Right cardiac atrium (tissue), 5 donors: ENCODE measurements around the gene RXYLT1. TPM values are rescaled to one million over a fixed set of nuclear protein-coding genes. Genes with fewer than 3 reads are reported as not detected.
"Not testable (repeated sequence)": the region's sequence is repeated elsewhere in the genome, so short reads cannot be mapped to it uniquely, and the experiment has no call there.

Experiments
- ATAC-seq, 2 donors: fragments of 200-7000 bp; cut with Tn5 transposase; one replicate each; pipeline versions ENCODE4 v1.8.0 to v1.9.1; 2020; ENCODE audit warnings: moderate library complexity in 2 of 2, mild to moderate bottlenecking in 1 of 2
- DNase-seq, 3 donors: peaks; one replicate each; pipeline ENCODE4 v3.0.0-alpha.2; 2020
- H3K27ac ChIP-seq: one replicate; pipeline ENCODE4 v1.5.1; 2013; ENCODE audit warnings: mild to moderate bottlenecking, low read length, control low read depth, moderate library complexity
- H3K27me3 ChIP-seq: one replicate; pipeline ENCODE4 v1.6.1; 2013; ENCODE audit not compliant: control insufficient read depth, insufficient read depth
- H3K4me1 ChIP-seq: one replicate; pipeline ENCODE4 v1.6.1; 2013; ENCODE audit warnings: low read length; ENCODE audit not compliant: control insufficient read depth, insufficient read depth
- H3K4me3 ChIP-seq: one replicate; pipeline ENCODE4 v1.5.1; 2013; ENCODE audit warnings: low read length, control low read depth
- H3K9me3 ChIP-seq: one replicate; pipeline ENCODE4 v1.6.1; 2013; ENCODE audit warnings: low read length; ENCODE audit not compliant: control insufficient read depth
- WGBS: extraction: QIAGEN DNeasy Blood & Tissue Kit; methylation state at CpG from one replicate; pipeline ENCODE4 v1.1.7; 2013; 5-methylcytosine and 5-hydroxymethylcytosine counted together
- intact Hi-C, 4 donors: fragments of 100-400 bp; cut with DNase I; formaldehyde crosslinking; loops; one replicate each; pipeline versions ENCODE4 v1.11.0 to v1.14.0; 2022 to 2023
- long read RNA-seq, 4 donors: library from polyadenylated mRNA; unstranded; transcript quantifications; one replicate each; pipeline ENCODE4 v2.0.0, GENCODE V29; 2020 to 2021
- polyA plus RNA-seq: library from polyadenylated mRNA; stranded (reverse); fragments of 200-250 nt; gene quantifications from one replicate; pipeline ENCODE4 v1.2.3, GENCODE V29; 2013
- total RNA-seq, 4 donors: library from RNA; stranded (reverse); fragmentation: NEBNext Ultra II Directional; extraction: Animal tissue kit (Norgen Biotek cat#: 25700); gene quantifications; one replicate each; pipeline ENCODE4 v1.2.1, GENCODE V29; 2021
- donor health status: healthy with polysubstance abuse.
- donor health status: DM: no; HTN: yes; CAD: no.
- donor health status: DM: no; HTN: no; CAD: no.
- donor health status: DM: no; HTN: yes; CAD: no; lungs with severe emphysema.
- donor health status: DM: yes; HTN: yes; CAD: no.

Gene RXYLT1
- 10 to 100 TPM; 14.6 to 21.3 (median 15.3) TPM for total RNA-seq
- polyA plus RNA-seq: 12.6 TPM
- long read RNA-seq, donor 1, full-length matches to known transcripts: 71 of 80 reads
- long read RNA-seq, donor 1, partial matches to known transcripts: 4 of 80 reads
- long read RNA-seq, donor 1, other reads (novel, unspliced or antisense): 5 of 80 reads
- long read RNA-seq, donor 2, transcript RXYLT1-201 (6 exons, 1,918 nt): major isoform, 8 of 15 reads
- long read RNA-seq, donor 2, transcript RXYLT1-205 (6 exons, 1,966 nt): minor isoform, 5 of 15 reads
- long read RNA-seq, donor 2, partial matches to known transcripts: 0 of 15 reads
- long read RNA-seq, donor 2, other reads (novel, unspliced or antisense): 0 of 15 reads
- long read RNA-seq, donor 3, transcript RXYLT1-205 (6 exons, 1,966 nt): major isoform, 9 of 19 reads
- long read RNA-seq, donor 3, partial matches to known transcripts: 1 of 19 reads
- long read RNA-seq, donor 3, other reads (novel, unspliced or antisense): 4 of 19 reads
- long read RNA-seq, donor 4, transcript RXYLT1-201 (6 exons, 1,918 nt): major isoform, 21 of 28 reads
- long read RNA-seq, donor 4, partial matches to known transcripts: 1 of 28 reads
- long read RNA-seq, donor 4, other reads (novel, unspliced or antisense): 1 of 28 reads

DNA sequence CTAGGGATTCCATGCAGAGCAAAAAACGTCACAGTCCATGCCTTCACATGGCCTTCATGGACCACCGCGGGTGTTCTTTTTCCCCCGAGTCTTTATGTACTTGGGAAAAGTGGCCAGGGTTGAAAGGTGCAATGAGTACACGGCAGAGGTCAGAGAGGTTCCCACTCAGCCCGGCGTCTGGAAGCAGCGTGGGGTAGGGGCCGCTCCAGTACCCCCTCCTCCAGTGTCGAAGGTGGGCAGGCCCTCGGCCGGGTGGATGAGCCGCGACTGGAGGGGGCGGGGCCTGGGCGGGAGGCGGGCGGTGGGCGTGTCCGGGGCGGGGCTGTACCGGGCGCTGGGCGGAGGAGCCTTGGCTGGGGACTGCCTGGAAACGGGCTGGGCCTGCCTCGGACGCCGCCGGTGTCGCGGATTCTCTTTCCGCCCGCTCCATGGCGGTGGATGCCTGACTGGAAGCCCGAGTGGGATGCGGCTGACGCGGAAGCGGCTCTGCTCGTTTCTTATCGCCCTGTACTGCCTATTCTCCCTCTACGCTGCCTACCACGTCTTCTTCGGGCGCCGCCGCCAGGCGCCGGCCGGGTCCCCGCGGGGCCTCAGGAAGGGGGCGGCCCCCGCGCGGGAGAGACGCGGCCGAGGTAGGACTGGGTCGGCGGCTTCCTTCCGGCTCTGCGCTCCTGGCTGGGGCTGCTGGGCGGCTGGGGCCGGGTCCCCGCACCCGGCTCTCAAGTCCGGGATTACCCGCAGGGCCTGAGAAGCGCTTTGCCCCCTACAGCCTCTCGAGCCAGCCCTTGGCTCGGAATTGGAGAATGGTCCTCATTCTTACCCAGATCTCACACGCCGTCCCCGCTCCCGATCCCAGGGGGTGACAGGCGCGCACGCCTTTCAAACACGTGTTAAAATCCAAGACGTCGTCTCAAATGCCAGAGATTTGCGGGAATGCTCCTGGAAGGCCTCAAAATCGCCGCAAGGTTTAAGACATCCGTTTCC is at the start of gene RXYLT1:
RXYLT1 (plus strand) TSS at position 412 of the 984 bp plus-strand sequence; CDS start at position 464, 52 bp downstream.
- intact Hi-C loops: no loop called here
- Histone ChIP-seq H3K27ac (peak within 1 kb of the TSS; percentile 83), H3K27me3 (no peaks in the 10 kb centered on the region), H3K4me3 (peak within 1 kb of the TSS; percentile 91), H3K4me1 (peaks cover 1% of the 10 kb centered on the region), H3K9me3 (no peaks in the 10 kb centered on the region)
- WGBS: under 1% methylated on average over 86 of the region's 86 CpGs
- ATAC-seq (peak; percentile 100), DNase-seq (peak; percentile 85 to 94 (median 94))

DNA sequence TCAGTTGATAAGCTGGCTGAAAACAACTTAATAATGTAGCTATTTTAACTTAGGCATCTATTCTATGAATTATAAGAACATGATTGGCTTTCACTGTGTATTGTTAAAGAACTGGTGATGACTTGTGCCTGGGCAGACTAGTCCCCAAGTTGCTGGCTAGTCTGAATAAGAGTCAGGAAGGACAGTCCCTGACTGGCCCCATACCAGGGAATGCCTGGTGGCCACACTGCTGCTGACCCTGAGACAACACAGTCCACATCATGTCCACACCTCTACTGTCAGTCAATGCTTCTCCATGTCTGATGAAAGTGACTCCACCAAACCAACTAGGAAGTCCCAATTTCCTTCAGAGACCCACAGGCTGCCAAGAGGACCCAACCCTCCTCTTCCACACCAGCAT is 46.9 kb upstream of the RXYLT1 start:
- DNase-seq, intact Hi-C loops, H3K4me3 ChIP-seq, H3K9me3 ChIP-seq, H3K27ac ChIP-seq, H3K4me1 ChIP-seq, H3K27me3 ChIP-seq: not testable (repeated sequence)
- ATAC-seq: peak in 1 of 2 donors; percentile 40

DNA sequence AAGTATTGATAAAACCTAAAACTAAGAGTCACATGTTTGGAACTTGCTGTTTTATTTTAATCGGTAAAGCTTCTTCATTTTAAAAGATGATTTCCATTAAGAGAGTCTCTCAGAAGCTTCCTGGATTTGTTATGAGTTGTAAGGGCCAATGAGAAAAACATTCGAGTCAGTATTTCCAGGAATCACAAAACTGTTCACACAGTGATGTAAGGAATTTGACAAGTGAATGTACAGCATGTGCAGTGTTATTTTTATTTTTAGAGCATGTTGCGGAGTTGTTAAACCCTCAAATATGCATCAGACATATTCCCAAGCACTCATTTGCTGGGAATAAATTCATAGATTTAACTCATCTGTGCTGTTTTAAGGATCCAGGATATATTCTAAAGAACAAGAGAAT is 46.1 kb upstream of the RXYLT1 start:
- not testable (repeated sequence) for H3K27ac ChIP-seq, ATAC-seq

GRCh38 chr12:63740551-63740950 is 39.2 kb upstream of the RXYLT1 start:
- H3K27me3 ChIP-seq, ATAC-seq, H3K27ac ChIP-seq, H3K4me3 ChIP-seq, DNase-seq, intact Hi-C loops, H3K9me3 ChIP-seq, H3K4me1 ChIP-seq: not testable (repeated sequence)
- WGBS: no CpG with 5 or more reads among the region's 2 CpGs

More for the DNA sequence above, 46.1 kb upstream of the RXYLT1 start:
- H3K9me3 ChIP-seq, H3K27me3 ChIP-seq, intact Hi-C loops, H3K4me3 ChIP-seq, DNase-seq, H3K4me1 ChIP-seq: not testable (repeated sequence)
- 31% methylated on average over 3 of the region's 3 CpGs for WGBS

DNA sequence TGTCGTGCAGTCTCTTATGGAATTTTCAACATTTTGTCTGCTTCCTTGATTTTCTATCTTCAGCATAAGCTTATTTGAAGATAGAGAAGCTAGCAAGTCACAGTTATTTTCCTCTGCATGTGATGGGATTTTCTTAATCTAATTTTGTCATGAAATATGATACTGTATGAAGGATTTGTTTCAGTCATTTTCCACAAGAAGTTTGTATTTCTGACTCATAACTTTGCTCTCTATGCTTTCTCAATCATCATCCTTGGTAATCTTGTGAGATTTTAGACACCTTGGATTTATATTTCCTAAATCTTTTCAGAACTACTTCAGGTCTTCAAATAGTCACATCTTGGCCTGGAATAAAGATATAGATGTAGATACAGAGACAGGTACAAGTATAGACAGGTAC is 38.3 kb upstream of the RXYLT1 start:
- H3K9me3 ChIP-seq, DNase-seq, H3K27ac ChIP-seq, ATAC-seq, H3K27me3 ChIP-seq, intact Hi-C loops, H3K4me3 ChIP-seq, H3K4me1 ChIP-seq: not testable (repeated sequence)
- 75% methylated on average over 1 of the region's 1 CpG for WGBS

DNA sequence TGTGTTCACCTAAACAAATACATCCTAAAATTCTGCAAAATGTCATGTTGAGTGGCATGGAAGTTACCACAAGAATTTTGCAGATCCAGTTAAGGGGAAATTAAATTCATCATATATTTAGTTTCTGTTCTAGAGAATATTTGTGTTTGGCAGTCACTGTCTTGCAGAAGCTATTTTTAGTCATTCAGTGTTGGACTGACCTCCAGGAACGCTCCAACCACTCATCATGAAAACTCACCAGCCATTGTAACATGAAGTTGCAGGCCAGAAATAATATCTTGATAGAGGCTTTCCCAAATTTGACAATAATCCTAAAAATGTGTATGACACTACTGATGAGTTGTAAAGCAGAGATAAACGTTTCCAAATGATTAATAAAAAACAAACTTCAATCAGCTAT is 35.6 kb upstream of the RXYLT1 start:
- H3K27me3 ChIP-seq, ATAC-seq, intact Hi-C loops, DNase-seq, H3K4me1 ChIP-seq, H3K9me3 ChIP-seq, H3K4me3 ChIP-seq: not testable (repeated sequence)
- H3K27ac ChIP-seq: peak overlapping the region; percentile 64
- WGBS: 9% methylated on average over 2 of the region's 2 CpGs

- ATAC-seq, H3K4me3 ChIP-seq, H3K27ac ChIP-seq, H3K4me1 ChIP-seq, H3K9me3 ChIP-seq, intact Hi-C loops, H3K27me3 ChIP-seq, DNase-seq: not testable (repeated sequence)
- 80% methylated on average over 11 of the region's 11 CpGs for WGBS
Observed at GRCh38 chr12:63746470-63746869, 33.2 kb upstream of the RXYLT1 start.

DNA sequence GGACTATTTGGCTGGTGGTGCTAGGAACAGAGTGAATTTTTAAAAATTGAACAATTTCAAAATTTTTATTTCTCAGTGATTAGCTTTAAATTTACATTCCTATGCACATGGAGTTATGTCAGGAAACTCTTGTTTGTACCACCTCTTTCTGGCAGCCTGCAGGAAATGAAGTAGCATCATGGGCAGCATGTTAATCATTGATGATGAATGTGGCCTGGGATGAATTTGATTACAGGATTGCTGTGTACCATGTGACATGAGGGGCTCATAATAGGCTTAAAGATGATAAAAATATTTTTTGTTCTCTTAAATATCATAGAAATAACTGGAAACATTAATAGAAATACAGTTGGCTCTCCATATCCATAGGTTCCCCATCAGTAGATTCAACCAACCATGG is 32.6 kb upstream of the RXYLT1 start:
- DNase-seq, H3K27ac ChIP-seq, H3K4me3 ChIP-seq, intact Hi-C loops, H3K4me1 ChIP-seq, H3K27me3 ChIP-seq, H3K9me3 ChIP-seq, ATAC-seq: not testable (repeated sequence)

- Histone ChIP-seq H3K27me3 (no peaks in the 10 kb centered on the region), H3K4me1 (no peaks in the 10 kb centered on the region), H3K4me3 (no peak overlapping the region), H3K9me3 (no peaks in the 10 kb centered on the region), H3K27ac (no peak overlapping the region)
- peak in 1 of 2 donors; percentile 19 for ATAC-seq
- intact Hi-C loops: no loop called here
- no peak for DNase-seq
- 87% methylated on average over 5 of the region's 5 CpGs for WGBS
Observed at GRCh38 chr12:63747553-63747952, 32.2 kb upstream of the RXYLT1 start.

- ATAC-seq: no peak
- intact Hi-C loops: no loop called here
- WGBS: 50% methylated on average over 2 of the region's 2 CpGs
- DNase-seq: no peak
- Histone ChIP-seq H3K4me3 (no peak overlapping the region), H3K4me1 (no peaks in the 10 kb centered on the region), H3K27ac (no peak overlapping the region), H3K9me3 (no peaks in the 10 kb centered on the region), H3K27me3 (no peaks in the 10 kb centered on the region)
Observed at GRCh38 chr12:63752283-63752682, 27.4 kb upstream of the RXYLT1 start.
